Esophagus muscularis mucosa (tissue), 3 donors: ENCODE results near the gene GMDS.

Source experiments
- CTCF ChIP-seq, 3 experiments: fragments of 200-600 bp in 2 of 3; fragments of 450-650 bp in 1 of 3; sonication (generic) in 2 of 3; IDR thresholded peaks; one replicate each; pipeline ENCODE4 v1.5.1; 2017 to 2019; ENCODE audit warnings: antibody characterized with exemption in 3 of 3, mild to moderate bottlenecking in 2 of 3, moderate library complexity in 1 of 3
- POLR2AphosphoS5 ChIP-seq, 2 donors: sonication (generic); formaldehyde crosslinking; IDR thresholded peaks; one replicate each; pipeline ENCODE4 v1.6.1; 2017; ENCODE audit warnings: antibody characterized with exemption in 2 of 2

GRCh38 chr6:1614448-1615150 is 630.8 kb downstream of the GMDS start:
- TF ChIP-seq CTCF (IDR thresholded peaks at IDR 0.05) (no peak), POLR2AphosphoS5 (IDR thresholded peaks at IDR 0.05) (no peak)
